Hematopoietic multipotent progenitor cell treated with erythropoietin and hydrocortisone succinate and interleukin-3 and kit ligand, for 15 days (in vitro differentiated cells): ENCODE results near the gene CYP3A7.
"Not testable (repeated sequence)": the region's sequence is repeated elsewhere in the genome, so short reads cannot be mapped to it uniquely, and the experiment has no call there.

Experiments
- DNase-seq: peaks from one replicate; pipeline ENCODE4 v3.0.0-alpha.2; 2015; ENCODE audit warnings: low spot score

The CYP3A7 gene

DNA sequence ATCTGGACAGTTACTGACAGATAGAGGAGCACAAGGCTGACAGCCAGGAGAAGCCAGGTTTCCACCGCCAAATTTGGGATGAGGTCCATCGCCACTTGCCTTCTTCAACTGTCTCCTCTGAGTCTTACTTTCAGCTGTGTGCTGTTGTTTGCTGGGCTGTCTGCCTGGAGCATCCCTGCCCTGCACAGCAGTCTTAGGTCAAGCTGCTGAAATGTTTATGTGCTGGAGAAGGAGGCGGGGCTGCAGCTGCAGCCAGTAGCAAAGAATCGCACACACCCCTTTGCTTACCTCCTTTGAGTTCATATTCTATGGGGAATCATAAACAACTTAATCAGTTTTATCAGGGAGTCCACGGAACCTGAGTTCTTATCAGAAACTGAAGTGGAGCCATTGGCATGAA, 35.0 kb downstream of the CYP3A7 start:
- no peak for DNase-seq

DNA sequence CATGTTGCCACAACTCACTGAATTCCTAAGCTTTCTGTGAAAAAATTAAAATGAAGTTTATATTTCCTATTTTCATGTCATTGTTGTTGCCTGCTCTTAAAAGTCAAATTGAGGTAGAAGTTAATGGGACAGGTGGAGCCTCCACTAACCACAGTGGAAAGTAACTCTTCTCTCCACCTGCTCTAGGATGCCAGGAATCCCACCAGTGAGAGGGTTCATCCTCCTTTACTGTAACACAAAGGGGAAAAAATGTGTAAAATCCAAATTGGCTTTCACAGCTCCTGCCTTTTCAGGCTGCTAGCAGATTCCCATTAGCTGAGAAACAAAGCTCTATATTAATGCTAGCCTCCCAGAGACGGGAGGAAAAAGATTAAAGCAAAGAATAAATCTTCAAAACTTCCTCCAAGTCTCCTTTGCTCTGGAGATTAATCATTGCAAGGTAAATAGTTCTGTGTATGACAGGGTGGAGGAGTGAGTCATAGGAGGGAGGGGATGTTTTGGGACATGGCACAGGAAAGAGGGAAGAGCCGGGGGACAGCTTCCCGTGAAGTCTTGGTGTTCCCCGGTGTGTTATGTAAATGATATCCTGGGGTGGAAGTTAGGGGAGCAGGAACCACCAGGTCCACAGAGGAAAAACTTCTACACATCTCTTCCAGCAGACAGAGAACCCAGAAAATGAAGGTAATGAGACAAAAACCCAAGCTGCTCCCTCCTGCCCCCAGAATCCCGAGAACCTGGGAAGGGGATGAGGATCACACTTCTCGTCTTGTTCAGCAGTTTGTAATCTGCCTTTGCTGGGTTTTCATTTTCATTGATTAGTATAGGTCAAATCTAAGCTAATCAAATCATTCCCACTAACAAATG, 35.9 kb downstream of the CYP3A7 start:
- not testable (repeated sequence) for DNase-seq

DNA sequence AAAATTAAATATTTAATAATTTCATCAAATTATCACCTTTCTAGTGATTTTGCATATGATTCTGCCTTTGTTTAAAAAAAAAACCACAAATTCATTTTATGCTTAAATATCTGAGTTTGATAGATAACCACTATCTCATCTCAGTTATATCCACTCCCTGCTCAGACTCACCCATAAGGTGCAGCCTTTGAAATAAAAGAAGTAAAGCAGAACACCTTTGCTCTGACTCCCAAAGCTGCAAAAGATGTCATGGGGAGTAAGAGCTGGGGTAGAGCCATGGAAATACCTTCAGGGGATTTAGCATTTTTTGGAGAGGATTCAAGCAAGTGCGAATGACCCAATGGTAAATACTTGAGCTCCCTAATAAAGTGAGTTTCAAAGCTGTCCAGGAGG, 40.1 kb downstream of the CYP3A7 start:
- DNase-seq, result no peak

DNA sequence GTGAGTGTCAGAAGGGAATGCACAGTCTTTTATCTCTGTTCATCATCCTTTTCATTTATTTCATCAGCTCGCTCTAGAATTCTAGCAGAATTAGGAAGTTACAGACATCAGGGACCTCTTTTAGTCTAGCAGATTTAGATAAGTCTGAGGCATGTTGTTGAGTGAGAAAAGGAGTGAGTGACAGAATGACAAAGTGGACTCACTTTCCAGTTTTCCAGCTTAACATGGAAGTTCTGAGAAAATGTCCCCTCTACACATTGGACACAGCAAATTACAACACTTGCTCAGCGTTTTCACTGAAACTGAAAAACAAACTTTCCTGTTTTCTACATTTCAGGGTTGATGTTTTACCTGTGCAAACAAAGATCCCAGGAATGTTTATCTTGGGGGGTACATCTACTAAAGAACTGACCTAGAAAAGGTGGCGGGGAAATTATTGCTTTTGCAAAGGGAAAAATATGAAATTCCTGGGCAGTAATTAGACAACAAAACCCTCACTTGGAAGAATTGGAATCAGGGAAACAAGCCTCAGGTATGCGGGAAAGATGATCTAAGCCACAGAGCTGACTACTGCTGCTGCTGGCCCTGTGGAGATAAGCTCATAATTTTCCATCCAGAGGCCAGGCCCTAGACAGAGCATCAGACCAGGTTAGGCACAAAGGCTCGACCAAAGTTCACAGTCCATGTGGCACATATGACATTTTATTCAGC, 40.6 kb downstream of the CYP3A7 start:
- no peak for DNase-seq

DNA sequence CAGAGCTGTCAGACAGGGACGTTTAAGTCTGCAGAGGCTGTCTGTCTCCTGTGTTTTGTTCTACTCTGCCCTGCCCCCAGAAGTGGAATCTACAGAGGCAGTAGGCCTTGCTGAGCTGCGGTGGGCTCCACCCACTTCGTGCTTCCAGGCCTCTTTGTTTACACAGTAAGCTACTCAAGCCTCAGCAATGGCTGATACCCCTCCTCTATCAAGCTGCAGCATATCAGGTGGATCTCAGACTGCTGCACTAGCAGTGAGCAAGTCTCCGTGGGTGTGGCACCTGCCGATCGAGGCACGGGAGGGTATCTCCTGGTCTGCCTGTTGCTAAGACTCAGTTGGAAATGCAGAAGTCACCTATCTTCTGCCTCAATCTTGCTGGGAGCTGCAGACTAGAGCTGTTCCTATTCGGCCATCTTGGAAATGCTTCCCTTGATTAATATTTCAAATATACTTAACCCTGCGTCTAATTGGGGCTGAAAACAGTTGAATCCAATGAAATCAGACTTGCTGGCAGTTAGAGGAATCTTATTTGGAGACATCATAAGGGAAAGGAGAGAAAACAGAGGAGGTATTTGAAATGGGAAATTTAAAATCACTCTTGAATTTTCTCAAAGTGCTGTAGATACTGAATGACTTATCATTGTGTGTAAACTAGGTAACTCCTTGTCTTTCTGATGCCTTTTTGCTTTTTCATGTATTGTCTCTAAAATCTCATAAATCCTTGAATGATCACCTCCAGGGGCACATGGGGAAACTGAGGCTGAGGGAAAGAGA, 41.4 kb downstream of the CYP3A7 start:
- DNase-seq, result peak; percentile 62

DNA sequence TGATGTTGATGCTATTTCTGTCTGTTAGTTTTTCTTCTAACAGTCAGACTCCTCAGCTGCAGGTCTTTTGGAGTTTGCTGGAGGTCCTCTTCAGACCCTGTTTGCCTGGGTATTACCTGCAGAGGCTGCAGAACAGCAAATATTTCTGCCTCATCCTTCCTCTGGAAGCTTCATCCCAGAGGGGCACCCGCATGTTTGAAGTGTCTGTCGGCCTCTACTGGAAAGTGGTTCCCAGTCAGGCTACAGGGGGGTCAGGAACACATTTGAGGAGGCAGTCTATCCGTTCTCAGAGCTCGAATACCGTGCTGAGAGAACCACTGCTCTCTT, 41.9 kb downstream of the CYP3A7 start:
- no peak for DNase-seq

DNA sequence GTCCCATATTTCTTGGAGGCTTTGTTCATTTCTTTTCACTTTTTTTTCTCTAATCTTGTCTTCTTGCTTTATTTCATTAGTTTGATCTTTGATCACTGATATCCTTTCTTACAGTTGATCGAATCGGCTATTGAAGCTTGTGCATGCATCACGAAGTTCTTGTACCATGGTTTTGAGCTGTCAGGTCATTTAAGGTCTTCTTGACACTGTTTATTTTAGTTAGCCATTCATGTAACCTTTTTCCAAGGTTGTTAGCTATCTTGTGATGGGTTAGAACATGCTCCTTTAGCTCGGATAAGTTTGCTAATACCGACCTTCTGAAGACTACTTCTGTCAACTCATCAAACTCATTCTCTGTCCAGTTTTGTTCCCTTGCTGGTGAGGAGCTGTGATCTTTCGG, 42.4 kb downstream of the CYP3A7 start:
- DNase-seq, result not testable (repeated sequence)

DNA sequence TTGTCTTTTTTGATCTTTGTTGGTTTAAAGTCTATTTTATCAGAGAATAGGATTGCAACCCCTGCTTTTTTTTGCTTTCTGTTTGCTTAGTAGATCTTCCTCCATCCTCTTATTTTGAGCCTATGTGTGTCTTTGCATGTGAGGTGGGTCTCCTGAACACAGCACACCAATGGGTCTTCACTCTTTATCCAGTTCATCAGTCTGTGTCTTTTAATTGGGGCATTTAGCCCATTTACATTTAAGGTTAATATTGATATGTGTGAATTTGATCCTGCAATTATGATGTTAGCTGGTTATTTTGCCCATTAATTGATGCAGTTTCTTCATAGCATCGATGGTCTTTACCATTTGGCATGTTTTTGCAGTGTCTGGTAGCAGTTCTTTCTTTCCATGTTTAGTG, 43.3 kb downstream of the CYP3A7 start:
- not testable (repeated sequence) for DNase-seq

DNA sequence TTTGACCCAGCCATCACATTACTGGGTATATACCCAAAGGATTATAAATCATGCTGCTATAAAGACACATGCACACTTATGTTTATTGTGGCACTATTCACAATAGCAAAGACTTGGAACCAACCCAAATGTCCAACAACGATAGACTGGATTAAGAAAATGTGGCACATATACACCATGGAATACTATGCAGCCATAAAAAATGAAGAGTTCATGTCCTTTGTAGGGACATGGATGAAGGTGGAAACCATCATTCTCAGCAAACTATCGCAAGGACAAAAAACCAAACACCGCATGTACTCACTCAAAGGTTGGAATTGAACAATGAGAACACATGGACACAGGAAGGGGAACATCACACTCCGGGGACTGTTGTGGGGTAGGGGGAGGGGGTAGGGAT, 44.1 kb downstream of the CYP3A7 start:
- not testable (repeated sequence) for DNase-seq

DNA sequence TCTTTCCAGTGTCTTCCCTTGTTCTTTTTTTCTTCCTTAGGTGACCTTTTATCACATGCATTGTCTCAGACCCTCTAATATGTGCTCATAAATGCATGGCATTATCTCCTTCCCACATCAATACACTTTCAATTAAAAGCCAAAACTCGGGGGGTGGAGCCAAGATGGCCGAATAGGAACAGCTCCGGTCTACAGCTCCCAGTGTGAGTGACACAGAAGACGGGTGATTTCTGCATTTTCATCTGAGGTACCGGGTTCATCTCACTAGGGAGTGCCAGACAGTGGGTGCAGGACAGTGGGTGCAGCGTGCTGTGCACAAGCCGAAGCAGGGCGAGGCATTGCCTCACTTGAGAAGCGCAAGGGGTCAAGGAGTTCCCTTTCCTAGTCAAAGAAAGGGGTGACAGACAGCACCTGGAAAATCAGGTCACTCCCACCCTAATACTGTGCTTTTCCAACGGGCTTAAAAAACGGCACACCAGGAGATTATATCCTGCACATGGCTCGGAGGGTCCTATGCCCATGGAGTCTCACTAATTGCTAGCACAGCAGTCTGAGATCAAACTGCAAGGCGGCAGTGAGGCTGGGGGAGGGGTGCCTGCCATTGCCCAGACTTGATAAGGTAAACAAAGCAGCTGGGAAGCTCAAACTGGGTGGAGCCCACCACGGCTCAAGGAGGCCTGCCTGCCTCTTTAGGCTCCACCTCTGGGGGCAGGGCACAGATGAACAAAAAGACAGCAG, 49.0 kb downstream of the CYP3A7 start:
- DNase-seq, result peak; percentile 45

DNA sequence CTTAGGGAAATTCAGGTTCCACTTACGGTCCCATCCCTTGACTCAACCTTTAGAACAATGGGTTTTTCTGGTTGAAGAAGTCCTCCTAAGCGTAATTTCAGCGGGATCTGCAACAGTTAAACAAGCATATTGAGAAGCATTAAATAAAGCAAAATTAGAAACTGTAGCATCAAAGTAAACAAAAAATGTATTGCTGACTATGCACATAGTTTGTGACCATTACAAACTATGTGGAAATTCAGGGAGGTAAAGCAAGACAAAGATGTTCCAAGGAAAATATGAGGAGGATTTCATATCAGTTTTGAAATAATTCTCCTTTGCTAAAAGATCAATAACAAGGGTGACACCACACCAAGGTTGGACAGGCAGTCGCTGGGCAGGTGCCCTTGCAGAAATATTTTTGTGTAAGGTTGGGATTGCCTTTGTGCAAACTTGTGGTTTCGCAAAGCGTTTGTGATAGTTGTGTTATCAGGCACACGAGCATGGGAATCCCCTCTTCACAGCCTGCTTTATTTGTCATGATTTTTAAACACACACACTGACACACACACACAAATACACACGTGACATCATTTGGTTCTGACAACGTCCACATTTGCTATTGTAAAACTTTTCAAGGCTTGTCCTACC, 49.8 kb downstream of the CYP3A7 start:
- no peak for DNase-seq

DNA sequence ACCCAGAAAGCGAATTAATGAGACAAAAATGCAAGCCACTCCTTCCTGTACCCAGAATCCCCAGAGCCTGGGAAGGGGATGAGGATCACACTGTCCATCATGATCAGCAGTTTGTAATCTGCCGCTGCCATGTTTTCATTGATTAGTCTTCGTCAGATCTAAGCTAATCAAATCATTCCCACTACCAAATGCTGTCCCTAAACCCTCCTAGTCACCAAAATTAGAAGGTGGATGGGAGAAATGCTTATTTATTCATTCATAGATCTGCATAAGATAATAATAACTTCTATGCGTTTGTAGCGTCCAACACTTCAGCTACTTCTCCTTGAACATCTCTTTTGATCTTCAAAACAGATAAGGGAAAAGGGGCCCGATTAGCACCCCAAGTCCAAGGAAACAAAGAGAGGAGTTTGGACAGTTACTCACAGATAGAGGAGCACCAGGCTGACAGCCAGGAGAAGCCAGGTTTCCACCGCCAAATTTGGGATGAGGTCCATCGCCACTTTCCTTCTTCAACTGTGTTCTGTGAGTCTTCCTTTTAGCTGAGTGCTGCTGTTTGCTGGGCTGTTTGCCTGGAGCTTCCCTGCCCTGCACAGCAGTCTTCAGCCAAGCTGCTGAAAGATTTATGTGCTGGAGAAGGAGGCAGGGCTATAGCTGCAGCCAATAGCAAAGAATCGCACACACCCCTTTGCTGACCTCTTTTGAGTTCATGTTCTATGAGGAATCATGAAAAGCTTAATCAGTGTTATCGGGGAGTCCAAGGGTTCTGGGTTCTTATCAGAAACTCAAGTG, 55.4 kb downstream of the CYP3A7 start, which contains the start of gene CYP3A5:
CYP3A5 (minus strand) TSS at position 597 of the 792 bp plus-strand sequence; CDS start at position 497, 100 bp downstream.
- no peak for DNase-seq

DNA sequence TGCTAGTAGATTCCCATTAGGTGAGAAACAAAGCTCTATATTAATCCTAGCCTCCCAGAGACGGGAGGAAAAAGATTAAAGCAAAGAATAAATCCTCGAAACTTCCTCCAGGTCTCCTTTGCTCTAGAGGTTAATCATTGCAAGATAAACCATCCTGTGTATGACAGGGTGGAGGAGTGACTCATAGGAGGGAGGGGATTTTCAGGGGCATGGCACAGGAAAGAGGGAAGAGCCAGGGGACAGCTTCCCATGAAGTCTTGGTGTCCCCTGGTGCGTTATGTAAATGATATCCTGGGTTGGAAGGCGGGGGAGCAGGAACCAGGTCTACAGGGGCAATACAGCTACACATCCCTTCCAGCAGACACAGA, 56.0 kb downstream of the CYP3A7 start:
- no peak for DNase-seq

DNA sequence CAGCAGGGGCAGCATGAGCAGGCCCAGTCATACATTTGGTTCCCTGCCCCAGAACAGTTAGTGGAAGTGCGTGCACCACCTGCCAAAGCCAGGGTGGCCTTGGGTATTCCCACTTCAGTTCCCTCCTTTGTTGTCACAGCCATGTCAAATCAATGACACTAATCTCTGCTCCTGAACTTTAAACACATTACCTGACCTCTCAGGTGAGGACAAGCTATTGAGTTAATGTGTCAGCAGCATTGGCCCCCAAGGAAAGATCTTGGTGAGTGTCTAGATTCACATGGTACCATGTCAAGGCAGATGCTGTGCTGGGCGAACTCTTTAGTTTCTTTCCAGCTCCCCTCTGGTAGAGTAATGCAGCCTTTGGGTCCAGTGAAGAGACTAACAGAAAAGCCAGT, 57.3 kb downstream of the CYP3A7 start:
- DNase-seq, result no peak

DNA sequence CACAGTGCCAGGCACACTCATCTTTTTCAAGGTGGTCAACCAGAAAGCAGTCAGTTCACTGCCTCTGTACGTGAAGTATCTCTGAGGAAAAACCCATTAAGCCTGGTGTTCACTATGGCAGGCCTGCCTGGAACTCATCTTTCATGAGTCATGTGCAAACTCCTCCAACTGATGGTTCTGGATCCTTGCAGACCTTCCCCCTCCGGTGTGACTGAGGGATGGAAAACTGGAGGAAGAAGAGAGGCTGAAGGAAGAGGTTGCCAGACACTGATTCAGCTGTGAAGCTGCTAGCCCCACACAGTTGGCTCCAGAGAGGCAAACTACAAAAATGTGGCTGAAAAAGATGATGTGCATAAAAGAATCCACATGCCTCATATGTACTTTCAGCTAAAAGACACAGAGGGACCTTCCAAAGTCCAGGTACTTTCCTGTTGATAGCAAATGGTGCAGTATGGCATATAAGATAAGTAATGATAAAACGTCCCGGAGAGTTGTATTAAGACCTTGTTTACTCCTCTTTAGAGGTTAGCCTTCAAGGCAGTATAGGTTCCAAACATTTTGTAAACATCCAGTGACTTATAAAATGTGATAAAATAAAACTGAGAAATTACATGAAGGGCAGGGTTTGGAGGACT, 57.9 kb downstream of the CYP3A7 start:
- no peak for DNase-seq

DNA sequence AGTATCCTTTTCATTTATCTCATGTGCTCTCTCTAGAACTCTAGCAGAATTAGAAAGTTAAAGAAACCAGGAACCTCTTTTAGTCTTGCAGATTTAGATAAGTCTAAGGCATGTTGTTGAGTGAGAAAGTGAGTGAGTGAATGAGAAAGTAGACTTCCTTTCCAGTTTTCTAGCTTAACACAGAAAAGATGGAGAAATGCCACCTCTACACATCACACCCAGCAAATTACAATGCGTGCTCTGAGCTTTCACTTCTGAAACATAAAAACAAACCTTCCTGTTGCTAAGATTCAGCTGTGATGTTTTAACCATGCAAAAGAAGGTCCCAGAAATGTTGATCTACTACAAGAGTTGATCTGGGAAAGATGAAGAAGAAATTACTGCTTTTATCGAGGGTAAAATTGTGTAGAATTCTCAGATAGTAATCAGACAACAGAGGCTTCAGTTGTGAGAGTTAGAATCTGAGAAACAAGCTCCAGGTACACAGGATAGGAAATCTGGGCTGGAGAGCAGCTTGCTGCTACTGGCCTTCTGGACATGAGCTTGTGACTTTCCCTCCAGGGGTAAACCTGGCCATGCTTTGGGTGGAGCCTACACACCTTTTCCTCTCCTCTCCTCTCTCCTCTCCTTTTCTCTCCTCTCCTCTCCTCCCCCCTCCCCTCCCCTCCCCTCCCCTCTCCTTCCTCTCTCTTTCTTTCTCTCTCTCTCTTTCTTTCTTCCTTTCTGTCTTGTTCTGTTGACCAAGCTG, 59.8 kb downstream of the CYP3A7 start:
- DNase-seq, result no peak

DNA sequence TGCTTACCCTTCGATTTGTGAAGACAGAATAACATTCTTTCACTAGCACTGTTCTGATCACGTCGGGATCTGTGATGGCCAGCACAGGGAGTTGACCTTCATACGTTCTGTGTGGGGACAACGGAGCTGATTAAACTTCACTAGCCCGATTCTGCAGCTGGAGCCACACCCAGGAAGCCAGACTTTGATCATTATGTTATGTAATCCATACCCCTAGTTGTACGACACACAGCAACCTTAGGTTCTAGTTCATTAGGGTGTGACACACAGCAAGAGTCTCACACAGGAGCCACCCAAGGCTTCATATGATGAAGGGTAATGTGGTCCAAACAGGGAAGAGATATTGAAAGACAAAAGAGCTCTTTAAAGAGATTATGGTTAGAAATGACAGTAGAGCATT, 62.4 kb downstream of the CYP3A7 start:
- no peak for DNase-seq

DNA sequence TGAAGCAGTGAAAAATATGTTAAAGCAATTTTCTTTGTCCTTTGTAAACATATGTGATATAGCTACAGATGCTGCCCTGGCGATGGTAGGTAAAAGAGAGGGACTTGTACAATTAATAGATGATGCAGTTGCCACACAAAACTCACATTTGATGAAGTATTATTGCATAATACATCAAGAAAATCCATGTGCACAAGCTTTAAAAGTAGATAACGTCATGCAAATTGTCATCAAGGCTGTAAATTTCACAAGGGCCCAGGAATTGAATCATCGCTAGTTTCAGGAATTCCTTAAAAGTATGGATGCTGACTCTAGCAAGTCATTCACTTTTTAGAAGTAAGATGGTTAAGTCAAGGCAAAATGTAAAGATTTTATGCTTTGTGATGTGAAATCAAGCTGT, 65.2 kb downstream of the CYP3A7 start:
- no peak for DNase-seq

DNA sequence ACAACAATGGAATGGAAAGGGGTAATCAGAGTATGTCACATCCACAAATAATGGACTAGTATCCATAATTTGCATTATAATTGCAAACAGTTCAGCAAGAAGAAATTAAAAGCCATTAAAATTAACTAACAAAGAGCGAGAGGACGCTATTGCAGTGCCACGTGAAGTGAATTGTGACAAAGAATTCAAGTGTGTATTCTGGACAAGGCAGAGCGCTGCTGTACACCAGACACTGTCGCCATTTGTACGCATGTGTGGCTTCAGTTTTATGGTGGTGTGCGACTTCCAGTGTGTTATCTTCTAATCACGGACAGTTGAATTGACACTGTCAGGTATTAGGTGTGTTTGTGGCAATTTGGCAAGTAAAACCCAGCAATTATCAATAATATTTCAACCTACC, 66.5 kb downstream of the CYP3A7 start:
- no peak for DNase-seq

DNA sequence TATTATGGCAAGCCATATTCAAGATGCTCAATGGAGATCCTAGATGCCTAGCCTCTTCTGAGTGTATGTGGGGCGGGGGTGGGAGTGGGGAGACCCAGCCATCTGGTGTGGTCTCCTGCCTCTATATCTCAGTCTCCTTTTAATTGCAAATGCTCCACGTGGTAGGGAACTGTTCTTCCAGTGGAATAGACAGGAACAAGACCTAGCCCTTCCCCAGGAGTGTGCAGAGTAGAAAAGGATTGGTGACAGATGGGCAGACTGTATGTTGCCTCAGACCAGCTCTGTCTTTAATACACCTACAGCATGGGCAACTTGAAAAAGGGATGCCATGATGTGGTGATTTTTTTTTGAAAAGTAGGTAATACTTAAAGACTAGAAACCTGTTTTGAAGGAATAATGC, 67.8 kb downstream of the CYP3A7 start:
- DNase-seq, result no peak
